A673 (cell line): ENCODE measurements around the gene GMEB1. TPM values are rescaled to one million over a fixed set of nuclear protein-coding genes. Genes with fewer than 3 reads are reported as not detected.
"Not testable (repeated sequence)": the region's sequence is repeated elsewhere in the genome, so short reads cannot be mapped to it uniquely, and the experiment has no call there.

ENCODE experiments used
- BruUV-seq: library from RNA; stranded (reverse); fragments of 400-500 nt; replicated peaks from 2 replicates; lab custom pipeline; 2021; lab: Mats Ljungman, UMichigan
- CTCF ChIA-PET: fragments of 300-600 bp; sonication (Branson Sonifier 250); formaldehyde crosslinking; loops from one replicate; lab custom pipeline; 2022; ENCODE audit warnings: antibody characterized with exemption; lab: Charles Lee
- POLR2A ChIA-PET: fragments of 300-600 bp; sonication (Branson Sonifier 250); formaldehyde crosslinking; loops from one replicate; lab custom pipeline; 2022; ENCODE audit warnings: antibody characterized with exemption; ENCODE audit not compliant: low non-redundant PET; lab: Charles Lee
- DNase-seq: peaks from one replicate; pipeline ENCODE4 v3.0.0-alpha.2; 2015; ENCODE audit warnings: low spot score
- H3K27ac ChIP-seq: fragments of 200-600 bp; sonication (generic); 2 replicates; pipeline ENCODE4 v1.5.1; 2016; ENCODE audit warnings: mixed run types, low read depth, mild to moderate bottlenecking, mixed read lengths, antibody characterized with exemption, low read length; ENCODE audit not compliant: poor library complexity, severe bottlenecking
- H3K27me3 ChIP-seq: fragments of 200-600 bp; sonication (generic); replicated peaks from 2 replicates; pipeline ENCODE4 v1.6.1; 2017; ENCODE audit warnings: mixed run types, low read depth, mild to moderate bottlenecking, mixed read lengths, antibody characterized with exemption, low read length; ENCODE audit not compliant: insufficient read depth, poor library complexity
- H3K36me3 ChIP-seq: fragments of 200-600 bp; sonication (generic); 2 replicates; pipeline ENCODE4 v1.6.1; 2016; ENCODE audit warnings: mixed run types, mild to moderate bottlenecking, mixed read lengths, antibody characterized with exemption, low read length; ENCODE audit not compliant: insufficient read depth, poor library complexity, severe bottlenecking
- H3K4me1 ChIP-seq: fragments of 200-600 bp; sonication (generic); 2 replicates; pipeline ENCODE4 v1.6.1; 2017; ENCODE audit warnings: mixed run types, mild to moderate bottlenecking, mixed read lengths, antibody characterized with exemption, low read length; ENCODE audit not compliant: insufficient read depth, poor library complexity, severe bottlenecking
- H3K4me3 ChIP-seq: fragments of 200-600 bp; sonication (generic); 2 replicates; pipeline ENCODE4 v1.5.1; 2016; ENCODE audit warnings: low read depth, mixed run types, mild to moderate bottlenecking, mixed read lengths, low read length; ENCODE audit not compliant: poor library complexity, severe bottlenecking
- H3K9me3 ChIP-seq: fragments of 200-600 bp; sonication (generic); 2 replicates; pipeline ENCODE4 v1.6.1; 2016; ENCODE audit warnings: mixed run types, low read depth, mild to moderate bottlenecking, mixed read lengths, antibody characterized with exemption, low read length; ENCODE audit not compliant: poor library complexity, severe bottlenecking
- EZH2 ChIP-seq: fragments of 200-600 bp; sonication (generic); IDR thresholded peaks from 2 replicates; pipeline ENCODE4 v1.6.1; 2017; ENCODE audit warnings: borderline replicate concordance, low read depth, mild to moderate bottlenecking, mixed read lengths, antibody characterized with exemption, low read length; ENCODE audit not compliant: poor library complexity, severe bottlenecking
- intact Hi-C: fragments of 100-400 bp; cut with micrococcal nuclease; formaldehyde crosslinking; loops from one replicate; pipeline ENCODE4 v1.10.0; 2022; ENCODE audit not compliant: unreplicated experiment
- total RNA-seq: library from RNA; stranded (reverse); gene quantifications from 2 replicates; pipeline ENCODE4 v1.2.3, GENCODE V29; 2021
- TF ChIP-seq, protein P1 (sequence below): fragments of 300-800, 200-600 bp; sonication (generic); conservative IDR thresholded peaks from 2 replicates; pipeline ENCODE4 v1.5.1; 2017; ENCODE audit warnings: low read depth, mild to moderate bottlenecking, antibody characterized with exemption, low read length, moderate library complexity, mixed read lengths

GMEB1 gene
- total RNA-seq, 1 experiment from 2014 or later: 23.0 TPM

DNA sequence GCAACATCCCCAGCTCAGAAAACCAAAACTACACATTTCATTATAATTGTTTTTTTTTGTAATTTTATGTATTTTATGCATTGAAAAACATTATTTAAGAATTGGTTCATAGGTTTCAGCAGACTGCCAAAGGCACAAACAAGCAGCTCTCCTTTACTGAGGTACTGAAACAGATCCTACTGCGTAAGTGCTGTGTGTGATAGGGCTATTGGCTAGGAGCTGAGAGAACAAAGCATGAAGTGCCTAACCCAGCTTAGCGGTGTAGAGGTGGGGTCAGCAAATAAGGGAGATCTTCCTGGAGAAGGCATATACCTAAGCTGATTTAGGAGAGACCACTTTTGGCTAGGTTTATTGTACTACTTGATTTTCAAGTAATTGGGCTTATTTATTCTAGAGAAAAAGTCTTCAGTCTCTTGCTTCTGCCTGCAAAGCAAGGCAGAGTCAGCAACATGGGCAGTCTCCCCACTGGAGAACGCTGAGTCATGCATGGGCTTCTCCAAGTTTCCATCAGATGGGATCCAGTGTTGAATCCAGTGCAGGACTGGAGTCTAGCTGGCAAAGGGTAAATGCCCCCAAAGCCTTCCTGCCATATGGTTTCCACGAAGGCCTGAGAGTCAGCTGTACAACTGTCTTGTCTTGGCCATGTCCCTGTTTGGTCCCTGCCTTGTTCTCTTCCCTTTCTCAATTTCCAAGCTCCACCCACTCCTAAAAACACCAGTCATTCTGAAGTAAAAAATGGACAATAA is 50.2 kb downstream of the GMEB1 start:
- Histone ChIP-seq H3K9me3 (no peaks in the 10 kb centered on the region), H3K36me3 (peaks cover 11% of the 10 kb centered on the region), H3K27ac (peak overlapping the region; percentile 60), H3K27me3 (no peaks in the 10 kb centered on the region), H3K4me3 (no peak overlapping the region), H3K4me1 (peaks cover 6% of the 10 kb centered on the region)
- ChIA-PET CTCF (interaction anchor here (1.3 kb wide), 1 partner anchor 18 kb away, joined by 5 read pairs; the partner anchor contains the start of gene YTHDF2), POLR2A (interaction anchor here (0.6 kb wide), 1 partner anchor 309 kb away, joined by 11 read pairs; no protein-coding TSS in a partner anchor)
- intact Hi-C loops: no loop called here
- no TSS peak for BruUV-seq
- DNase-seq: peak; percentile 14
- TF ChIP-seq, protein P1, sequence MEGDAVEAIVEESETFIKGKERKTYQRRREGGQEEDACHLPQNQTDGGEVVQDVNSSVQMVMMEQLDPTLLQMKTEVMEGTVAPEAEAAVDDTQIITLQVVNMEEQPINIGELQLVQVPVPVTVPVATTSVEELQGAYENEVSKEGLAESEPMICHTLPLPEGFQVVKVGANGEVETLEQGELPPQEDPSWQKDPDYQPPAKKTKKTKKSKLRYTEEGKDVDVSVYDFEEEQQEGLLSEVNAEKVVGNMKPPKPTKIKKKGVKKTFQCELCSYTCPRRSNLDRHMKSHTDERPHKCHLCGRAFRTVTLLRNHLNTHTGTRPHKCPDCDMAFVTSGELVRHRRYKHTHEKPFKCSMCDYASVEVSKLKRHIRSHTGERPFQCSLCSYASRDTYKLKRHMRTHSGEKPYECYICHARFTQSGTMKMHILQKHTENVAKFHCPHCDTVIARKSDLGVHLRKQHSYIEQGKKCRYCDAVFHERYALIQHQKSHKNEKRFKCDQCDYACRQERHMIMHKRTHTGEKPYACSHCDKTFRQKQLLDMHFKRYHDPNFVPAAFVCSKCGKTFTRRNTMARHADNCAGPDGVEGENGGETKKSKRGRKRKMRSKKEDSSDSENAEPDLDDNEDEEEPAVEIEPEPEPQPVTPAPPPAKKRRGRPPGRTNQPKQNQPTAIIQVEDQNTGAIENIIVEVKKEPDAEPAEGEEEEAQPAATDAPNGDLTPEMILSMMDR: no peak
- no peak for TF ChIP-seq EZH2

DNA sequence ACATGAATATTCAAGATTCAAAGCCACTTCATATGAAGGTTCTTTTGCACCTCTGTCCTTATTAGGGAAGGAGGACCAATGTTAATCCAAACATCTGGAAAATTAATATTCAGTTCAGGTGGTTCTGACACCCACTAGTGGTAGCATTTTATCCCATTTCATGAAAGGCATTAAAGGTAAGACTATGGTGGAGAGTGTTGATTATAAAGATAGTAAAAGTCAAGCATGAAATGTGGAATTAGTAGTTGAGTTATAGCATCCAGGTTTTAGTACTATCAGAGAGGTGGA is 50.7 kb downstream of the GMEB1 start:
- ChIA-PET CTCF (interaction anchor here (1.3 kb wide), 1 partner anchor 17 kb away, joined by 5 read pairs; the partner anchor contains the start of gene YTHDF2), POLR2A (interaction anchor here (0.6 kb wide), 1 partner anchor 309 kb away, joined by 11 read pairs; no protein-coding TSS in a partner anchor)
- Histone ChIP-seq H3K27ac (no peak overlapping the region), H3K4me1 (peaks cover 6% of the 10 kb centered on the region), H3K36me3 (peaks cover 8% of the 10 kb centered on the region), H3K9me3 (no peaks in the 10 kb centered on the region), H3K27me3 (no peaks in the 10 kb centered on the region), H3K4me3 (no peak overlapping the region)
- TF ChIP-seq EZH2: no peak
- TF ChIP-seq, protein P1: peak; percentile 27; the same call in 1 of the 2 replicates
- intact Hi-C loops: no loop called here
- DNase-seq: no peak
- no TSS peak for BruUV-seq

DNA sequence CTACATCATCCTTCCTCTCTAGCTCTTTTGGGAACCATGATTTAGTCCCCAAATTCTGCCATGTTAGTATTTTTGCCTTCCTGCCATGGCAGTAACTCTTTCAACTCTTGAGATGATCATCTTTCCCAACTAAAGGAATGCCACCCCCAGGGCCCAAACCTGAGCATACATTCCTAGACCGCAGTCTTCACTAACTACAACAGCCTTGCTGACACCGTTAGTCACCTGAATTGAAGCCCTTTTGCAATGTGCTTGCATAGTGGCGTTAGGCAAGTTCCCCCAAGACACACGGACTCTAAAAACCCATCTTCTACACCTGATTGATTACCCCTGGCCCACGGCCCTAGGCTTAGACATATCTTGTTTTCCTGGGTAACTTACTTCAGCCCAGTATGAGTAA is 51.8 kb downstream of the GMEB1 start:
- Histone ChIP-seq H3K9me3 (no peaks in the 10 kb centered on the region), H3K27ac (no peak overlapping the region), H3K27me3 (no peaks in the 10 kb centered on the region), H3K36me3 (no peaks in the 10 kb centered on the region), H3K4me1 (peaks cover 6% of the 10 kb centered on the region), H3K4me3 (no peak overlapping the region)
- DNase-seq: no peak
- intact Hi-C loops: no loop called here
- no TSS peak for BruUV-seq
- POLR2A ChIA-PET: no interaction called here
- no peak for TF ChIP-seq EZH2
- CTCF ChIA-PET: no interaction called here

DNA sequence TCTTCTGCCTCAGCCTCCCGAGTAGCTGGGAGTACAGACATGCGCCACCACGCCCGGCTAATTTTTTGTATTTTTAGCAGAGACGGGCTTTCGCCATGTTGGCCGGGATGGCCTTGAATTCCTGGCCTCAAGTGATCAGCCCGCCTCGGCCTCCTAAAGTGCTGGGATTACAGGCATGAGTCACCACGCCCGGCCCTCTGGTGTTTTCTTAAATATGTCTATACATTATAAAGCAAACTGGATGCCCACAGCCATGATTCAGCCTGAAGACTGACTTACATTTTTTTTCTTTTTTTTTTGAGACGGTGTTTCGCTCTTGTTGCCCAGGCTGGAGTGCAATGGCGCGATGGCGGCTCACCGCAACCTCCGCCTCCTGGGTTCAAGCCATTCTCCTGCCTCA is 53.3 kb downstream of the GMEB1 start:
- CTCF ChIA-PET, H3K36me3 ChIP-seq, POLR2A ChIA-PET, H3K4me1 ChIP-seq, intact Hi-C loops, BruUV-seq, H3K9me3 ChIP-seq, H3K4me3 ChIP-seq, H3K27ac ChIP-seq, H3K27me3 ChIP-seq, DNase-seq: not testable (repeated sequence)

DNA sequence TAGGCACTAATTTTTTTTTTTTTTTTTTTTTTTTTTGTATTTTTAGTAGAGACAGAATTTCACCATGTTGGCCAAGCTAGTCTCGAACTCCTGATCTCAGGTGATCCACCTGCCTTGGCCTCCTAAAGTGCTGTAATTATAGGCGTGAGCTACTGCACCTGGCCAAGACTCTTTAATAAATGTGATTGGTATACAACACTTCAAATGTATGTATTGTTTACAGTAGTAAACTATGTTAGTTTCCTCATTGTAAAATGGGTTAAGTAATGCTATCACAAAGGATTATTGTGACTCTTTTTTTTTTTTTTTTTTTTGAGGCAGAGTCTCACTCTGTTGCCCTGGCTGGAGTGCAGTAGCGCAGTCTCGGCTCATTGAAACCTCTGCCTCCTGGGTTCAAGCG is 56.8 kb downstream of the GMEB1 start:
- H3K27me3 ChIP-seq, intact Hi-C loops, BruUV-seq, H3K4me1 ChIP-seq, DNase-seq, H3K36me3 ChIP-seq, H3K27ac ChIP-seq, H3K9me3 ChIP-seq, H3K4me3 ChIP-seq, POLR2A ChIA-PET: not testable (repeated sequence)
- CTCF ChIA-PET: interaction anchor here (0.7 kb wide), 1 partner anchor 11 kb away, joined by 9 read pairs; no protein-coding TSS in a partner anchor
